GM12892 (cell line): ENCODE measurements around the gene LUC7L.
"Not testable (repeated sequence)": the region's sequence is repeated elsewhere in the genome, so short reads cannot be mapped to it uniquely, and the experiment has no call there.

ENCODE experiments used
- DNase-seq: peaks from one replicate; pipeline ENCODE4 v3.0.0; 2011; ENCODE audit not compliant: insufficient read length
- FAIRE-seq: peaks from 2 replicates; lab custom pipeline; 2011; peaks lifted over from hg19 to GRCh38; lab: Jason Lieb, UNC
- POLR2A ChIP-seq: IDR thresholded peaks from 2 replicates; pipeline ENCODE4 v1.6.1; 2011; ENCODE audit warnings: low read depth, low read length, control low read depth
- POLR2AphosphoS5 ChIP-seq: IDR thresholded peaks from 2 replicates; pipeline ENCODE4 v1.6.1; 2011; ENCODE audit warnings: low read depth, low read length, control low read depth
- TAF1 ChIP-seq: IDR thresholded peaks from 2 replicates; pipeline ENCODE4 v1.6.1; 2011; ENCODE audit warnings: low read depth, mild to moderate bottlenecking, control low read depth, low read length, borderline replicate concordance

The LUC7L gene

DNA sequence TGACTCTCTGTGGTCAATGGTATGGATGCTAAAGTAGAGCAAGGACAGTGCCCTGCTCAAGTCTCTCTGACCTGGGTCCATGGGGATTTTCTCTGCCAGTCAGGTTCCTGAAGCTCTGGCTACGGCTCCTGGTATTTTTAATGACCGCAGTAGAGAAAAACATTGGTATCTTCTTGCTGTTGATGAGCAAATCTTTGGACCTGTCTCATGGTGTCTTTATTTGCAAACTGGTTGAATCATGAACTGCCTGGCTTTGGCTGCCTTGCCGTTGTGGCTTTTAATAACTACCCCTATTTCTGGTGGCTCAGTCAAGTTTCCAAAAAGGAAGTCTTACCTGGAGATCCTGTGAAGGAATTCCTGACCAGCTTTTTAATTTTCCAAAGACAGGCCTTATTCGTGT lies 14.1 kb upstream of the LUC7L start:
- DNase-seq (no peak), FAIRE-seq (no peak)
- TF ChIP-seq POLR2A (no peak), POLR2AphosphoS5 (no peak), TAF1 (no peak)

GRCh38 chr16:242281-242680 lies 13.0 kb upstream of the LUC7L start:
- no peak for TF ChIP-seq POLR2AphosphoS5
- no peak for TF ChIP-seq TAF1
- no peak for TF ChIP-seq POLR2A
- DNase-seq (no peak), FAIRE-seq (no peak)

DNA sequence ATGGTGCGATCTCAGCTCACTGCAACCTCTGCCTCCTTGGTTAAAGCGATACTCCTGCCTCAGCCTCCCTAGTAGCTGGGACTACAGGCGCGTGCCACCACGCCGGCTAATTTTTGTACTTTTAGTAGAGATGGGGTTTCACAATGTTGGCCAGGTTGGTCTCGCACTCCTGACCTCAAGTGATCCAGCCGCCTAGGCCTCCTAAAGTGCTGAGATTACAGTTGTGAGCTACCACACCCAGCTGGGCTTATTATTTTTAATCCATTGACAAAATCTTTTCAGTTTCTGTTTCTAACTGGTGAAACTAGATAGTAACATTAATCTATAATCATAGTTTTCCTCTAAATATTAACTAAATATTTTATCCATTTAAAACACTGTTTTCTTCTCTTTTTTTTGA lies 11.3 kb upstream of the LUC7L start:
- FAIRE-seq (no peak), DNase-seq (no peak)
- TF ChIP-seq TAF1, result no peak
- TF ChIP-seq POLR2A, result no peak
- no peak for TF ChIP-seq POLR2AphosphoS5

DNA sequence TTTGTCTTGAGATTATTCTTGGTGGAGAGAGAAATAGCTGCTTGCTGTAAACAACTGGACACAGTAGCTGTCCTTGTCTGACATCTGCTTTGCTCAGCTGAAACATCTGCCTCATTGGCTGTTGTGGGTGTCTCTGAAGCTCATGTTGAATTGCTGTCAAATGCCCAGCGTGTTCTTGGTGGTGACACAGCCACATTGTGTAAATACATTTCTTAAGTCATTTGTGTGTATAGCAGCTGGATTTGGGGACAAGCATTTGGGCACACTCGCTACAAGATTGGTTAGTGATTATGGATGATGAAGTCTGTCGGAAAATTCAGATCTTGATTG lies 10.7 kb upstream of the LUC7L start:
- FAIRE-seq (no peak), DNase-seq (no peak)
- TF ChIP-seq TAF1 (no peak), POLR2A (no peak), POLR2AphosphoS5 (no peak)

- peak; percentile 78 for TF ChIP-seq POLR2AphosphoS5
- no peak for TF ChIP-seq TAF1
- peak; percentile 87; the same call in 1 of the 2 replicates for TF ChIP-seq POLR2A
- FAIRE-seq, result peak; percentile 99
- DNase-seq, result peak; percentile 92
These were observed 5.4 kb upstream of the LUC7L start, which contains the start of gene FAM234A for GRCh38 chr16:234468-235305. Gene FAM234A, plus strand, starts transcription at chr16:234821. Its CDS starts 19,593 bp downstream, at chr16:254414.

- no peak for FAIRE-seq
- TF ChIP-seq POLR2A (no peak), POLR2AphosphoS5 (no peak), TAF1 (no peak)
These were observed 1.7 kb upstream of the LUC7L start for GRCh38 chr16:230949-231348.

GRCh38 chr16:230351-230750 lies 1.1 kb upstream of the LUC7L start:
- not testable (repeated sequence) for DNase-seq, FAIRE-seq

More at GRCh38 chr16:230949-231348, 1.7 kb upstream of the LUC7L start:
- no peak for DNase-seq

GRCh38 chr16:229731-230281 lies 557 bp upstream of the LUC7L start:
- no peak for FAIRE-seq
- no peak for TF ChIP-seq POLR2A
- TF ChIP-seq POLR2AphosphoS5, result no peak
- no peak for TF ChIP-seq TAF1
- DNase-seq, result no peak

DNA sequence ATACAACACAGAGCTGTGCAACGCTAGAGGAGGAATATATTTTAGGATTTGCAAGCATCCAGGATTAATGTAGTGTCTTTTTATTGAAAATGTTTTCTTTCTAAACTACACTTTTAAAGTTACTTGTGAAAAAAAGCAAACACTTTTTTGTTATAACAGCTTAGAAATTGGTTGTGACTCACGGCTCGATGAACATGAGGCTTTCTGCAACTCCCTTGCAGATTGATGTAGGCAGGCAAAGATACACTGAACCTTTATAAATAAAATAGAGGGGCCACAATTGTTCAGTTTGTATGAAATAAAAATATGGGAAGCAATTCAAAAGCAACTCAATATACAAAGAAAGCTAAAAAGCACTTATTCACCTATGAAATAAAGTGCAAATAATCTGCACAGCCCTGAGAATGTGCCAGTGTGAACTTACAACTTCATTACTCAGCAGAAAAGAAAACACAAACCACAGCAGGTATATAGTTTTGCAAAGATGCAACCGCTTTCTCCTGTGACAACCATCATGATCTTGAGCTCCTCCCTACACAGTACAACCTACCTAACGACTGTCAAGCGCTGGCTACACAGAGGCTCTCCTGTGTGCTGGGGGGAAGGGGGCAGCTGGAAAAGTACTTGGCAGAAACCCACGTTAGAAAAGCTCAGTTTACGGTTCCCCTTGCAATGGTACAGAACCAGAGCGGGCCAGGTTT lies 948 bp downstream of the LUC7L start:
- TF ChIP-seq POLR2AphosphoS5, result no peak
- TF ChIP-seq POLR2A, result no peak
- no peak for TF ChIP-seq TAF1
- DNase-seq (no peak), FAIRE-seq (peak; percentile 5)

DNA sequence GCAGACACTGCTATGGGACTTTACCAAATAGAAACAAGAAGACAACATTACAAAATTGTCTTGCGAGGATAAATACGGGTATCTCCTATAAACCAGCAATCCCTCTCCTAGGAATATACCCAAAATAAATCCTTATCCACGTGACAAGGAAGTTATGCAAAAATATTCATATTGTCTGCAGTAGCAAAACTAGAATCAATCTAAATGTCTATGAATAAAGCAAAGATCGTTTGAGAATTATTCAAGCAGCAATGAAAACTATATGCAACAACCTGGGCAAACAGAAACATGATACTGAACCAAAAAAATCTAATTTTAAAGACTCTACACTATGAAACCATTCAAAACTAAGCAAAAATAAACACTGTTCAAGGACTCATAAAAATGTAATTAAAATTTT lies 9.2 kb downstream of the LUC7L start:
- no peak for FAIRE-seq
- DNase-seq, result no peak
- no peak for TF ChIP-seq POLR2AphosphoS5
- TF ChIP-seq TAF1, result no peak
- TF ChIP-seq POLR2A, result no peak

- FAIRE-seq (no peak), DNase-seq (no peak)
- TF ChIP-seq POLR2A, result no peak
These were observed 16.2 kb downstream of the LUC7L start for GRCh38 chr16:212999-213398.

GRCh38 chr16:211631-212180 lies 17.5 kb downstream of the LUC7L start:
- DNase-seq, FAIRE-seq: not testable (repeated sequence)

GRCh38 chr16:209359-209758 lies 19.9 kb downstream of the LUC7L start:
- FAIRE-seq, result not testable (repeated sequence)

DNA sequence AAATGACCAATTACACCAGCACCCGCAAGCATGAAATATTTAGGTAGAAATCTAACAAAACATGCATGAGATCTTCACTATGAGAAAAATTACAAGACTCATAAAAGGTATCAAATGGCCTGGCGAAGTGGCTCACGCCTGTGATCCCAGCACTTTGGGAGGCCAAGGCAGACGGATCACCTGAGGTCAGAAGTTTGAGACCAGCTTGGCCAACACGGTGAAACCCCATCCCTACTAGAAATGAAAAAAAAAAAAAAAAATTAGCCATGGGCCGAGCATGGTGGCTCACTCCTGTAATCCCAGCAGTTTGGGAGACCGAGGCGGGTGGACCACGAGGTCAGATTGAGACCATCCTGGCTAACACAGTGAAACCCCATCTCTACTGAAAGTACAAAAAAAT lies 25.2 kb downstream of the LUC7L start:
- not testable (repeated sequence) for FAIRE-seq, DNase-seq

More at GRCh38 chr16:209359-209758, 19.9 kb downstream of the LUC7L start:
- DNase-seq, result not testable (repeated sequence)
